Measurements from ENCODE around the gene STXBP1.

DNA sequence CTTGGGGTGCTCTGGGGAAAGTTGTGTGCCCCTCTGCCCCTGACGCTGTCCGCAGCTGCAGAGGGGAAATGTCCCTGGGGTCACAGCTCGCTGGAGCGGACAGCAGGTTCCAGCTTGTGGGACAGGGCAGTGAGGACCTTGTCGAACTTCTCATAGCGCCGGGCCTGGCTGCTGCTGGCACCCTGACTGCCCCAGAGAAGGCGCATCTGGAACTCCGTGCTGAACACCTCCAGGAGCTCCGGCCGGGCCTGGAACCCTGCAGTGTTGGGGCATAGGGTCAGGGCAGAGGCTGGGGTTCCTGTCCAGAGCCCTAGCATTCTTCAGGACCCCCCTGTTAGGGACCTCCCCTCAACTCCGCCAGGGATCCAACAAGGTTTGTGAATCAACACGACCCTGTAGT is 126.6 kb downstream of the STXBP1 start:
- TF ChIP-seq, protein P1, sequence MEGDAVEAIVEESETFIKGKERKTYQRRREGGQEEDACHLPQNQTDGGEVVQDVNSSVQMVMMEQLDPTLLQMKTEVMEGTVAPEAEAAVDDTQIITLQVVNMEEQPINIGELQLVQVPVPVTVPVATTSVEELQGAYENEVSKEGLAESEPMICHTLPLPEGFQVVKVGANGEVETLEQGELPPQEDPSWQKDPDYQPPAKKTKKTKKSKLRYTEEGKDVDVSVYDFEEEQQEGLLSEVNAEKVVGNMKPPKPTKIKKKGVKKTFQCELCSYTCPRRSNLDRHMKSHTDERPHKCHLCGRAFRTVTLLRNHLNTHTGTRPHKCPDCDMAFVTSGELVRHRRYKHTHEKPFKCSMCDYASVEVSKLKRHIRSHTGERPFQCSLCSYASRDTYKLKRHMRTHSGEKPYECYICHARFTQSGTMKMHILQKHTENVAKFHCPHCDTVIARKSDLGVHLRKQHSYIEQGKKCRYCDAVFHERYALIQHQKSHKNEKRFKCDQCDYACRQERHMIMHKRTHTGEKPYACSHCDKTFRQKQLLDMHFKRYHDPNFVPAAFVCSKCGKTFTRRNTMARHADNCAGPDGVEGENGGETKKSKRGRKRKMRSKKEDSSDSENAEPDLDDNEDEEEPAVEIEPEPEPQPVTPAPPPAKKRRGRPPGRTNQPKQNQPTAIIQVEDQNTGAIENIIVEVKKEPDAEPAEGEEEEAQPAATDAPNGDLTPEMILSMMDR (IDR thresholded peaks at IDR 0.05; ENCODE audit: low read depth, low read length, poor library complexity, severe bottlenecking), result no peak
- TF ChIP-seq EZH2phosphoT487 (IDR thresholded peaks at IDR 0.05; ENCODE audit: borderline replicate concordance, low read length), result no peak
